SU-DHL-6 (cell line): ENCODE results near the gene PPFIA4.

ENCODE experiments used
- H2AFZ ChIP-seq: fragments of 200-600 bp; sonication (generic); 2 replicates; pipeline ENCODE4 v1.6.1; 2014; ENCODE audit warnings: low read depth, mild to moderate bottlenecking, moderate library complexity, mixed read lengths, antibody characterized with exemption, low read length; ENCODE audit not compliant: severe bottlenecking
- H3F3A ChIP-seq: fragments of 200-600 bp; shearing (Covaris generic); 2 replicates; pipeline ENCODE4 v1.6.0; 2016; ENCODE audit warnings: antibody characterized with exemption, mild to moderate bottlenecking; ENCODE audit not compliant: insufficient read depth
- H3K27ac ChIP-seq: fragments of 200-600 bp; sonication (generic); 2 replicates; pipeline ENCODE4 v1.5.1; 2016; ENCODE audit warnings: low read depth, mild to moderate bottlenecking, low read length, moderate library complexity, mixed read lengths
- H3K27me3 ChIP-seq: fragments of 200-600 bp; sonication (generic), shearing (Covaris generic); 2 replicates; pipeline ENCODE4 v1.6.0; 2014; ENCODE audit warnings: mild to moderate bottlenecking, low read length
- H3K36me3 ChIP-seq: fragments of 200-600 bp; sonication (generic); 2 replicates; pipeline ENCODE4 v1.6.1; 2014; ENCODE audit warnings: mild to moderate bottlenecking, low read length, mixed read lengths
- H3K4me2 ChIP-seq: fragments of 300-600, 200-600 bp; shearing (Covaris generic), sonication (generic); 2 replicates; pipeline ENCODE4 v1.6.0; 2014; ENCODE audit warnings: low read length, low read depth, mild to moderate bottlenecking; ENCODE audit not compliant: poor library complexity, severe bottlenecking
- H3K4me3 ChIP-seq: fragments of 200-600 bp; sonication (generic); 2 replicates; pipeline ENCODE4 v1.5.1; 2014; ENCODE audit warnings: antibody characterized with exemption, low read length, mild to moderate bottlenecking, mixed read lengths; ENCODE audit not compliant: insufficient read depth, poor library complexity, severe bottlenecking
- H3K79me2 ChIP-seq: fragments of 200-600 bp; sonication (generic); 2 replicates; pipeline ENCODE4 v1.6.1; 2014; ENCODE audit warnings: mild to moderate bottlenecking, low read length, moderate library complexity; ENCODE audit not compliant: insufficient read depth
- H3K9ac ChIP-seq: fragments of 200-600 bp; sonication (generic); 2 replicates; pipeline ENCODE4 v1.7.0; 2014; ENCODE audit warnings: mild to moderate bottlenecking, low read length
- H3K9me2 ChIP-seq: fragments of 200-600 bp; sonication (generic); replicated peaks from 2 replicates; pipeline ENCODE4 v1.6.1; 2014; ENCODE audit warnings: low read length; ENCODE audit not compliant: insufficient read depth
- H3K9me3 ChIP-seq: fragments of 200-600 bp; sonication (generic); 2 replicates; pipeline ENCODE4 v1.6.1; 2014; ENCODE audit warnings: low read length, mixed read lengths; ENCODE audit not compliant: insufficient read depth
- H4K20me1 ChIP-seq: fragments of 200-600 bp; sonication (generic); 2 replicates; pipeline ENCODE4 v1.6.1; 2014; ENCODE audit warnings: low read depth, mild to moderate bottlenecking, antibody characterized with exemption, low read length, moderate library complexity, mixed read lengths
- CTCF ChIP-seq: fragments of 200-600 bp; sonication (generic); IDR thresholded peaks from one replicate; pipeline ENCODE4 v1.5.1; 2017; ENCODE audit warnings: antibody characterized with exemption, mild to moderate bottlenecking, low read length, moderate library complexity; ENCODE audit not compliant: insufficient read depth, poor library complexity, severe bottlenecking
- EZH2phosphoT487 ChIP-seq: fragments of 200-600 bp; sonication (generic), shearing (Covaris generic); conservative IDR thresholded peaks from 2 replicates; pipeline ENCODE4 v1.6.1; 2018; ENCODE audit warnings: mild to moderate bottlenecking, antibody characterized with exemption, low read length, moderate library complexity, mixed read lengths

PPFIA4 gene

GRCh38 chr1:203076031-203076511 is 49.8 kb downstream of the PPFIA4 start:
- Histone ChIP-seq H3K27me3 (no peaks in the 10 kb centered on the region), H3K9me2 (no peaks in the 10 kb centered on the region), H3K27ac (no peak overlapping the region), H3K36me3 (no peaks in the 10 kb centered on the region), H2AFZ (no peak overlapping the region), H3F3A (no peaks in the 10 kb centered on the region), H3K4me2 (no peak overlapping the region), H4K20me1 (no peaks in the 10 kb centered on the region), H3K4me3 (no peak overlapping the region), H3K79me2 (no peaks in the 10 kb centered on the region), H3K9me3 (no peaks in the 10 kb centered on the region), H3K9ac (no peak overlapping the region)
- TF ChIP-seq CTCF (no peak), EZH2phosphoT487 (no peak)

GRCh38 chr1:203077367-203077766 is 51.1 kb downstream of the PPFIA4 start:
- Histone ChIP-seq H3K27ac (no peak overlapping the region), H3K36me3 (no peaks in the 10 kb centered on the region), H3K79me2 (no peaks in the 10 kb centered on the region), H3K9ac (no peak overlapping the region), H3F3A (no peaks in the 10 kb centered on the region), H4K20me1 (no peaks in the 10 kb centered on the region), H3K4me2 (no peak overlapping the region), H3K27me3 (no peaks in the 10 kb centered on the region), H3K4me3 (no peak overlapping the region), H2AFZ (no peak overlapping the region), H3K9me2 (no peaks in the 10 kb centered on the region), H3K9me3 (no peaks in the 10 kb centered on the region)
- TF ChIP-seq CTCF (no peak), EZH2phosphoT487 (no peak)

GRCh38 chr1:203077956-203078355 is 51.7 kb downstream of the PPFIA4 start:
- Histone ChIP-seq H4K20me1 (no peaks in the 10 kb centered on the region), H3K27ac (no peak overlapping the region), H3K4me2 (no peak overlapping the region), H3K27me3 (no peaks in the 10 kb centered on the region), H3K9me3 (no peaks in the 10 kb centered on the region), H3F3A (no peaks in the 10 kb centered on the region), H3K36me3 (no peaks in the 10 kb centered on the region), H2AFZ (no peak overlapping the region), H3K9ac (no peak overlapping the region), H3K9me2 (no peaks in the 10 kb centered on the region), H3K79me2 (no peaks in the 10 kb centered on the region), H3K4me3 (no peak overlapping the region)
- TF ChIP-seq CTCF: no peak

- Histone ChIP-seq H3K4me3 (no peak overlapping the region), H4K20me1 (no peaks in the 10 kb centered on the region), H3K9me3 (no peaks in the 10 kb centered on the region), H3K27ac (no peak overlapping the region), H3K36me3 (no peaks in the 10 kb centered on the region), H3K79me2 (no peaks in the 10 kb centered on the region), H3F3A (no peaks in the 10 kb centered on the region), H2AFZ (no peak overlapping the region), H3K9me2 (no peaks in the 10 kb centered on the region), H3K4me2 (no peak overlapping the region), H3K27me3 (no peaks in the 10 kb centered on the region), H3K9ac (no peak overlapping the region)
- TF ChIP-seq CTCF (no peak), EZH2phosphoT487 (no peak)
Observed at GRCh38 chr1:203078478-203078877, 52.2 kb downstream of the PPFIA4 start.
